ENCODE data around the gene PTPRK. TPM values are rescaled to one million over a fixed set of nuclear protein-coding genes. Genes with fewer than 3 reads are reported as not detected.

Gene PTPRK
- total and polyA plus RNA-seq, 2 of the 13 experiments (the other 11 are each of a cell fraction or from before 2014, with no cell fraction given), result 43.6 to 98.3 TPM

DNA sequence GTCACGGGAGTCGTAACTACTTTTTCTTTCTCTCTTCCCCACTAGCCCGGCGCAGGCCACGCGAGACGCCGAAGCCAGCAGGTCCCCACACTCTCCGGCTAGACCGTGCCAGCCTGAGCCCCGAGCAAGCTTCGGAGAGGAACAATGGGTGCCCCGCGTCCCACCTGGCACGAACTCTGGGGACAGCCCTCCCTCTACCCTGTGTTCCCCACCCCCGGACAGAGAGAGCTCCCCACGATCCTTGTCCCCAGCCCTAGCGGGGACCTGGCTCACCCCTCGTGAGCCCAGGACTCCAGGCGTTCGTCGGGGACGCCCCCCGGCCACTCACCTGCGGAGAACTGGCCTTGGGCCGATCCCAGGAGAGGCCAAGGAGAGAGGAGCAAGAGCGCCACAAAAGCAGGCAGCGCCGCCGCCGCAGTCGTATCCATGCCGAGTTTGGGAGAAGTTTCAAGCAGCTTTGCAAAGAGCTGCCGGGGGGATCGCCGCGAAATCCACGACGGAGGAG, 416 bp downstream of the PTPRK start (continued):
- TF ChIP-seq, protein P1, sequence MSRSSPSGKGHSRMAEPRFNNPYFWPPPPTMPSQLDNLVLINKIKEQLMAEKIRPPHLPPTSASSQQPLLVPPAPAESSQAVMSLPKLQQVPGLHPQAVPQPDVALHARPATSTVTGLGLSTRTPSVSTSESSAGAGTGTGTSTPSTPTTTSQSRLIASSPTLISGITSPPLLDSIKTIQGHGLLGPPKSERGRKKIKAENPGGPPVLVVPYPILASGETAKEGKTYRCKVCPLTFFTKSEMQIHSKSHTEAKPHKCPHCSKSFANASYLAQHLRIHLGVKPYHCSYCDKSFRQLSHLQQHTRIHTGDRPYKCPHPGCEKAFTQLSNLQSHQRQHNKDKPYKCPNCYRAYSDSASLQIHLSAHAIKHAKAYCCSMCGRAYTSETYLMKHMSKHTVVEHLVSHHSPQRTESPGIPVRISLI (CRISPR knock-in tag; IDR thresholded peaks at IDR 0.05; ENCODE audit: borderline replicate concordance), result no peak; the same call in 1 of the 2 replicates
- TF ChIP-seq ZNF644 (CRISPR knock-in tag; IDR thresholded peaks at IDR 0.05; ENCODE audit: low read depth) (no peak), POLR2AphosphoS2 (IDR thresholded peaks at IDR 0.05; ENCODE audit: low read depth, low read length) (no peak), ARID3A (IDR thresholded peaks at IDR 0.05; ENCODE audit: low read depth, low read length) (no peak), ZNF883 (CRISPR knock-in tag; IDR thresholded peaks at IDR 0.05; ENCODE audit: not compliant biosample characterization) (no peak), AHR (CRISPR knock-in tag; IDR thresholded peaks at IDR 0.05) (0 out of 2 replicates have a peak, but pooled peaks have one; percentile 10), ZNF678 (CRISPR knock-in tag; IDR thresholded peaks at IDR 0.05) (no peak), SUZ12 (IDR thresholded peaks at IDR 0.05; ENCODE audit: low read depth, low read length) (no peak), ZNF879 (CRISPR knock-in tag; IDR thresholded peaks at IDR 0.05) (0 out of 2 replicates have a peak, but pooled peaks have one; percentile 35), RAD51 (IDR thresholded peaks at IDR 0.05; ENCODE audit: borderline replicate concordance) (no peak), ZBTB3 (CRISPR knock-in tag; IDR thresholded peaks at IDR 0.05; ENCODE audit: borderline replicate concordance, low read depth) (no peak; the same call in 1 of the 2 replicates), ZBTB39 (CRISPR knock-in tag; IDR thresholded peaks at IDR 0.05) (no peak), RFXAP (CRISPR knock-in tag; IDR thresholded peaks at IDR 0.05; ENCODE audit: borderline replicate concordance) (no peak), MZF1 (CRISPR knock-in tag; IDR thresholded peaks at IDR 0.05; ENCODE audit: borderline replicate concordance) (no peak), ZNF724P (CRISPR knock-in tag; IDR thresholded peaks at IDR 0.05; ENCODE audit: borderline replicate concordance) (no peak), HNRNPH1 (optimal IDR thresholded peaks at IDR 0.05; ENCODE audit: low read depth, low read length) (no peak), ZSCAN25 (CRISPR knock-in tag; IDR thresholded peaks at IDR 0.05) (no peak), GATAD1 (CRISPR knock-in tag; IDR thresholded peaks at IDR 0.05) (no peak), NCOA5 (CRISPR knock-in tag; IDR thresholded peaks at IDR 0.05) (no peak)
- TF ChIP-seq, protein P2, sequence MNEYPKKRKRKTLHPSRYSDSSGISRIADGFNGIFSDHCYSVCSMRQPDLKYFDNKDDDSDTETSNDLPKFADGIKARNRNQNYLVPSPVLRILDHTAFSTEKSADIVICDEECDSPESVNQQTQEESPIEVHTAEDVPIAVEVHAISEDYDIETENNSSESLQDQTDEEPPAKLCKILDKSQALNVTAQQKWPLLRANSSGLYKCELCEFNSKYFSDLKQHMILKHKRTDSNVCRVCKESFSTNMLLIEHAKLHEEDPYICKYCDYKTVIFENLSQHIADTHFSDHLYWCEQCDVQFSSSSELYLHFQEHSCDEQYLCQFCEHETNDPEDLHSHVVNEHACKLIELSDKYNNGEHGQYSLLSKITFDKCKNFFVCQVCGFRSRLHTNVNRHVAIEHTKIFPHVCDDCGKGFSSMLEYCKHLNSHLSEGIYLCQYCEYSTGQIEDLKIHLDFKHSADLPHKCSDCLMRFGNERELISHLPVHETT (CRISPR knock-in tag; conservative IDR thresholded peaks at IDR 0.05), result no peak
- TF ChIP-seq, protein P3, sequence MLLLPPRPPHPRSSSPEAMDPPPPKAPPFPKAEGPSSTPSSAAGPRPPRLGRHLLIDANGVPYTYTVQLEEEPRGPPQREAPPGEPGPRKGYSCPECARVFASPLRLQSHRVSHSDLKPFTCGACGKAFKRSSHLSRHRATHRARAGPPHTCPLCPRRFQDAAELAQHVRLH (CRISPR knock-in tag; IDR thresholded peaks at IDR 0.05; ENCODE audit: borderline replicate concordance, low read depth), result no peak
- TF ChIP-seq, protein P4, sequence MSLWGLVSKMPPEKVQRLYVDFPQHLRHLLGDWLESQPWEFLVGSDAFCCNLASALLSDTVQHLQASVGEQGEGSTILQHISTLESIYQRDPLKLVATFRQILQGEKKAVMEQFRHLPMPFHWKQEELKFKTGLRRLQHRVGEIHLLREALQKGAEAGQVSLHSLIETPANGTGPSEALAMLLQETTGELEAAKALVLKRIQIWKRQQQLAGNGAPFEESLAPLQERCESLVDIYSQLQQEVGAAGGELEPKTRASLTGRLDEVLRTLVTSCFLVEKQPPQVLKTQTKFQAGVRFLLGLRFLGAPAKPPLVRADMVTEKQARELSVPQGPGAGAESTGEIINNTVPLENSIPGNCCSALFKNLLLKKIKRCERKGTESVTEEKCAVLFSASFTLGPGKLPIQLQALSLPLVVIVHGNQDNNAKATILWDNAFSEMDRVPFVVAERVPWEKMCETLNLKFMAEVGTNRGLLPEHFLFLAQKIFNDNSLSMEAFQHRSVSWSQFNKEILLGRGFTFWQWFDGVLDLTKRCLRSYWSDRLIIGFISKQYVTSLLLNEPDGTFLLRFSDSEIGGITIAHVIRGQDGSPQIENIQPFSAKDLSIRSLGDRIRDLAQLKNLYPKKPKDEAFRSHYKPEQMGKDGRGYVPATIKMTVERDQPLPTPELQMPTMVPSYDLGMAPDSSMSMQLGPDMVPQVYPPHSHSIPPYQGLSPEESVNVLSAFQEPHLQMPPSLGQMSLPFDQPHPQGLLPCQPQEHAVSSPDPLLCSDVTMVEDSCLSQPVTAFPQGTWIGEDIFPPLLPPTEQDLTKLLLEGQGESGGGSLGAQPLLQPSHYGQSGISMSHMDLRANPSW (CRISPR knock-in tag; IDR thresholded peaks at IDR 0.05; ENCODE audit: borderline replicate concordance), result no peak

Measured in HepG2 (cell line).